SH-SY5Y (cell line): Measurements from ENCODE around the gene CFAP47.

ENCODE experiments used
- GATA2 ChIP-seq: IDR thresholded peaks from 2 replicates; pipeline ENCODE4 v1.6.1; 2011; ENCODE audit warnings: mild to moderate bottlenecking, low read depth, low read length
- GATA3 ChIP-seq: IDR thresholded peaks from 2 replicates; pipeline ENCODE4 v1.6.1; 2011; ENCODE audit warnings: low read depth, mild to moderate bottlenecking, low read length, moderate library complexity

DNA sequence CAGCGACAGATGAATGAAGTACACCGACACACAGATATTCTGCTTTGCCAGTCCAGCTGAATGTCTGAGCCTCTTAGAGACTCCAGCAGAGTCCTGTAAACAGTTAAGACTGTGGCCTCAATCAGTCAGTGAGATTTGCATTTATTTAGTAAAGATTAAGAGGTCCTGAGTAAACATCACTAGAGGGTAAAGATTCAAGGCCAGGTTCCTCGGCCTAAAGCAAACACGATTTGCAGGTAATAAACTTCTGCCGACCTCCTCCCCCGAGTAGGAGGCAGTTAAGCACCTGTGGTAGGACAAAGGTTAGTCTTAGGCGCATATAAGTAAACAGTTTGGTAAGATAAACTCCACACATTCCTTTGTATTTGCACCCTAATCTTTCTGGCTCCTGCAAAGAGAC is 99.6 kb downstream of the CFAP47 start:
- no peak for TF ChIP-seq GATA2
- TF ChIP-seq GATA3, result no peak
